Measurements from ENCODE around the gene VPS51.

GRCh38 chr11:65058419-65059054 lies 37.5 kb upstream of the VPS51 start, which contains the start of gene NAALADL1:
- TF ChIP-seq CTCF (conservative IDR thresholded peaks at IDR 0.05) (no peak), ZFX (IDR thresholded peaks at IDR 0.05) (no peak)
